OCI-LY7 (cell line): Measurements from ENCODE around the gene HCRTR2. TPM values are rescaled to one million over a fixed set of nuclear protein-coding genes. Genes with fewer than 3 reads are reported as not detected.
"Not testable (repeated sequence)": the region's sequence is repeated elsewhere in the genome, so short reads cannot be mapped to it uniquely, and the experiment has no call there.

Experiments used
- BruUV-seq: library from RNA; stranded (reverse); fragments of 400-500 nt; replicated peaks from 2 replicates; lab custom pipeline; 2021; lab: Mats Ljungman, UMichigan
- CTCF ChIA-PET: fragments of 300-600 bp; sonication (Branson Sonifier 250); formaldehyde crosslinking; loops from one replicate; lab custom pipeline; 2022; ENCODE audit warnings: antibody characterized with exemption; ENCODE audit not compliant: unreplicated experiment; lab: Charles Lee
- POLR2A ChIA-PET: fragments of 300-600 bp; sonication (Branson Sonifier 250); formaldehyde crosslinking; loops from one replicate; lab custom pipeline; 2022; ENCODE audit warnings: antibody characterized with exemption; lab: Charles Lee
- DNase-seq: peaks from one replicate; pipeline ENCODE4 v3.0.0-alpha.2; 2015; ENCODE audit warnings: low spot score
- H2AFZ ChIP-seq: fragments of 200-600 bp; sonication (generic), shearing (Covaris generic); 2 replicates; pipeline ENCODE4 v1.6.1; 2014; ENCODE audit warnings: mild to moderate bottlenecking, antibody characterized with exemption, low read length, moderate library complexity
- H3K27ac ChIP-seq: fragments of 200-600 bp; sonication (generic); 2 replicates; pipeline ENCODE4 v1.5.1; 2014; ENCODE audit warnings: mixed run types, low read depth, mild to moderate bottlenecking, moderate library complexity, low read length, inconsistent platforms; ENCODE audit not compliant: poor library complexity, severe bottlenecking
- H3K36me3 ChIP-seq: fragments of 200-600 bp; sonication (generic); 2 replicates; pipeline ENCODE4 v1.6.1; 2014; ENCODE audit warnings: mild to moderate bottlenecking, antibody characterized with exemption, low read length, moderate library complexity, mixed read lengths; ENCODE audit not compliant: insufficient read depth
- H3K4me1 ChIP-seq: fragments of 200-600 bp; sonication (generic); 2 replicates; pipeline ENCODE4 v1.5.1; 2014; ENCODE audit warnings: mild to moderate bottlenecking, low read length; ENCODE audit not compliant: insufficient read depth, poor library complexity, severe bottlenecking
- H3K4me2 ChIP-seq: fragments of 200-600 bp; sonication (generic); 2 replicates; pipeline ENCODE4 v1.6.1; 2014; ENCODE audit warnings: mild to moderate bottlenecking, low read length
- H3K4me3 ChIP-seq: fragments of 200-600 bp; sonication (generic); 2 replicates; pipeline ENCODE4 v1.5.1; 2014; ENCODE audit warnings: mild to moderate bottlenecking, low read depth, low read length; ENCODE audit not compliant: poor library complexity, severe bottlenecking
- H3K79me2 ChIP-seq: fragments of 200-600 bp; sonication (generic); 2 replicates; pipeline ENCODE4 v1.6.1; 2016; ENCODE audit warnings: low read depth, mild to moderate bottlenecking, low read length, moderate library complexity, mixed read lengths; ENCODE audit not compliant: insufficient read depth
- H3K9me2 ChIP-seq: fragments of 200-600 bp; sonication (generic); 2 replicates; pipeline ENCODE4 v1.6.1; 2016; ENCODE audit warnings: mild to moderate bottlenecking, low read length, mixed read lengths; ENCODE audit not compliant: insufficient read depth
- H3K9me3 ChIP-seq: fragments of 200-600 bp; sonication (generic); 2 replicates; pipeline ENCODE4 v1.6.1; 2014; ENCODE audit warnings: mild to moderate bottlenecking, mixed run types, low read length, mixed read lengths
- H4K20me1 ChIP-seq: fragments of 200-600 bp; sonication (generic); 2 replicates; pipeline ENCODE4 v1.6.1; 2014; ENCODE audit warnings: mild to moderate bottlenecking, antibody characterized with exemption, low read length, moderate library complexity, mixed read lengths; ENCODE audit not compliant: insufficient read depth
- EZH2phosphoT487 ChIP-seq: fragments of 200-600 bp; sonication (generic); IDR thresholded peaks from 2 replicates; pipeline ENCODE4 v1.6.1; 2018; ENCODE audit warnings: low read depth, borderline replicate concordance, mild to moderate bottlenecking, mixed run types, antibody characterized with exemption, low read length, moderate library complexity, mixed read lengths
- intact Hi-C: fragments of 100-400 bp; cut with micrococcal nuclease; formaldehyde crosslinking; loops from one replicate; pipeline ENCODE4 v1.10.0; 2022; ENCODE audit not compliant: unreplicated experiment
- total RNA-seq, 2 experiments: library from RNA; depleted of rRNA in 1 of 2; stranded (reverse); fragments of >200 nt in 1 of 2; shearing (Covaris generic) in 1 of 2; gene quantifications; 2 replicates each; pipeline ENCODE4 v1.2.3, GENCODE V29; 2014 to 2022
- TF ChIP-seq, protein P1 (sequence below): fragments of 200-600 bp; sonication (generic); conservative IDR thresholded peaks from 2 replicates; pipeline ENCODE4 v1.5.1; 2014; ENCODE audit warnings: mild to moderate bottlenecking, antibody characterized with exemption, low read length, moderate library complexity, mixed read lengths

The HCRTR2 gene
- total RNA-seq, 2 experiments from 2014 or later: not detected

DNA sequence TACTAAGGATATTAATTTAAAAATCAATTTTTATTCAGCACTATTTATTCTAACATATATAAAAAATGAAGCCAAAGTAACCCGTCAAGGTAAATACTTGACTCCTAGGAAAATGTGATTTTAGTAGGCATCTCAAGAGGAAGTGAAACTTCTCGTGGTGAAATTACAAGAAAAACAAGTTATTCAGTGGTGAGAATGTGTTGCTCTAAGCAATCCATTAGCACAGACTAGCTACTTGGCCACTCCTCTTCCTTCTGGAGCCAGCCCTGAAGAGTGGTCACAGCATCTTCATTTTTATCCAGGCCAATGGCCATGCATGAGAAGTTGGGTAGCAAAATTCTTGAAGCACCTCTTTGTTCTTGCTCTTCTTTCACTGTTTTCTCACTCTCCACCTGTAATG lies 112.5 kb downstream of the HCRTR2 start:
- no peaks in the 10 kb centered on the region for H3K4me1 ChIP-seq
- no peak overlapping the region for H2AFZ ChIP-seq
- no peaks in the 10 kb centered on the region; the same call in 1 of the 2 replicates for H4K20me1 ChIP-seq
- intact Hi-C loops: no loop called here
- no peak overlapping the region for H3K4me3 ChIP-seq
- no TSS peak for BruUV-seq
- H3K4me2 ChIP-seq: no peak overlapping the region
- H3K9me2 ChIP-seq: no peaks in the 10 kb centered on the region
- CTCF ChIA-PET: no interaction called here
- TF ChIP-seq EZH2phosphoT487: no peak
- TF ChIP-seq, protein P1, sequence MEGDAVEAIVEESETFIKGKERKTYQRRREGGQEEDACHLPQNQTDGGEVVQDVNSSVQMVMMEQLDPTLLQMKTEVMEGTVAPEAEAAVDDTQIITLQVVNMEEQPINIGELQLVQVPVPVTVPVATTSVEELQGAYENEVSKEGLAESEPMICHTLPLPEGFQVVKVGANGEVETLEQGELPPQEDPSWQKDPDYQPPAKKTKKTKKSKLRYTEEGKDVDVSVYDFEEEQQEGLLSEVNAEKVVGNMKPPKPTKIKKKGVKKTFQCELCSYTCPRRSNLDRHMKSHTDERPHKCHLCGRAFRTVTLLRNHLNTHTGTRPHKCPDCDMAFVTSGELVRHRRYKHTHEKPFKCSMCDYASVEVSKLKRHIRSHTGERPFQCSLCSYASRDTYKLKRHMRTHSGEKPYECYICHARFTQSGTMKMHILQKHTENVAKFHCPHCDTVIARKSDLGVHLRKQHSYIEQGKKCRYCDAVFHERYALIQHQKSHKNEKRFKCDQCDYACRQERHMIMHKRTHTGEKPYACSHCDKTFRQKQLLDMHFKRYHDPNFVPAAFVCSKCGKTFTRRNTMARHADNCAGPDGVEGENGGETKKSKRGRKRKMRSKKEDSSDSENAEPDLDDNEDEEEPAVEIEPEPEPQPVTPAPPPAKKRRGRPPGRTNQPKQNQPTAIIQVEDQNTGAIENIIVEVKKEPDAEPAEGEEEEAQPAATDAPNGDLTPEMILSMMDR: no peak
- H3K27ac ChIP-seq: no peak overlapping the region
- no peak for DNase-seq
- no peaks in the 10 kb centered on the region for H3K79me2 ChIP-seq
- POLR2A ChIA-PET: no interaction called here
- no peaks in the 10 kb centered on the region for H3K9me3 ChIP-seq
- no peaks in the 10 kb centered on the region for H3K36me3 ChIP-seq

DNA sequence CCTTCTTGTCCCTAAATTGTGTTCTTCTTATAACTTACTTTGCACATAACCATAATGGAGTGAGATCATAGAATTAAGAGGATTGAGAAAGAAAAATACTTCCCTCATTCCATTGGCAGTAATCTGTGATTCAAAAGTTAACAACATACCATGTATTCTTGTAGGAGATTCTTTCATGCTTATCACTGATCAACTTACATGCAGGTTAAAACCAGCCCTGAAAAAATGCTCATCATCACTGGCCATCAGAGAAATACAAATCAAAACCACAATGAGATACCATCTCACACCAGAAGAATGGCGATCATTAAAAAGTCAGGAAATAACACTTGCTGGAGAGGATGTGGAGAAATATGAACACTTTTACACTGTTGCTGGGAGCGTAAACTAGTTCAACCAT lies 116.4 kb downstream of the HCRTR2 start:
- no peak for DNase-seq
- POLR2A ChIA-PET: no interaction called here
- BruUV-seq: no TSS peak
- no peaks in the 10 kb centered on the region for H3K9me2 ChIP-seq
- no peak overlapping the region for H2AFZ ChIP-seq
- H3K4me1 ChIP-seq: no peaks in the 10 kb centered on the region
- H3K79me2 ChIP-seq: no peaks in the 10 kb centered on the region
- intact Hi-C loops: no loop called here
- TF ChIP-seq, protein P1: no peak
- TF ChIP-seq EZH2phosphoT487: no peak
- CTCF ChIA-PET: no interaction called here
- H3K36me3 ChIP-seq: no peaks in the 10 kb centered on the region
- no peak overlapping the region for H3K4me2 ChIP-seq
- H3K4me3 ChIP-seq: no peak overlapping the region
- H3K9me3 ChIP-seq: no peaks in the 10 kb centered on the region
- H4K20me1 ChIP-seq: no peaks in the 10 kb centered on the region; the same call in 1 of the 2 replicates
- no peak overlapping the region for H3K27ac ChIP-seq

DNA sequence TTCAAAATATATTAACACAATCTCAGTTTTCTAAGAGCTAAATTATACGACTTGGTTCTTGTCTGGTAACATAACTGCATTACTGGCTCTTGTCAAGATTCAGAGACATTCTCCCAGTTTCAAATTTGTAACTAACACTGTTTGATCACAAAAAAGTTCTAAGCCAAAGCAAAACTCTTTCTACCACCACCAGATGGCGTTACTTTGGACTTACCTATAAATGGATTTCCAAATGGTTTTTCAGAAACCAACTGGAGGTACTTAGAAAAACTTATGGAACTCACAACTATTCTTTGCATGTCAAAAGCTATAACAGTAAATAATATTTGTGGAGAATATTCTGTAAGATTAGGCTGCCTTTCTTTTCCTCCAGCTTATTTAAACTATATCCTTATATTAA lies 118.8 kb downstream of the HCRTR2 start:
- Histone ChIP-seq H2AFZ (no peak overlapping the region), H4K20me1 (no peaks in the 10 kb centered on the region), H3K36me3 (no peaks in the 10 kb centered on the region), H3K27ac (no peak overlapping the region), H3K4me3 (no peak overlapping the region), H3K4me2 (no peak overlapping the region), H3K79me2 (no peaks in the 10 kb centered on the region), H3K9me2 (no peaks in the 10 kb centered on the region), H3K4me1 (no peaks in the 10 kb centered on the region), H3K9me3 (no peaks in the 10 kb centered on the region)
- BruUV-seq: no TSS peak
- TF ChIP-seq, protein P1: peak; percentile 74
- no peak for TF ChIP-seq EZH2phosphoT487
- POLR2A ChIA-PET: interaction anchor here (0.9 kb wide), 1 partner anchor 17 kb away, joined by 3 read pairs; no protein-coding TSS in a partner anchor
- DNase-seq: peak; percentile 3
- CTCF ChIA-PET: no interaction called here
- intact Hi-C loops: no loop called here

DNA sequence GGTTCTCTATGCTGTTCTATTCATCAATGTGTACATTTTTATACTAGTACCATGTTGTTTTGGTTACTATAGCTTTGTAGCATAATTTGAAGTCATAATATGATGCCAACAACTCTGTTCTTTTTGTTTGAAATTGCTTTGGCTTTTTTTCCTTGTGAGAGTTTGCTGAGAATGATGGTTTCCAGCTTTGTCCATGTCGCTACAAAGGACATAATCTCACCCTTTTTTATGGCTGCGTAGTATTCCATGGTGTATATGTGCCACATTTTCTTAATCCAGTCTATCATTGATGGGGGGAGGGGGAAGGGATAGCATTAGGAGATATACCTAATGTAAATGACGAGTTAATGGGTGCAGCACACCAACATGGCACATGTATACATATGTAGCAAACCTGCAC lies 122.9 kb downstream of the HCRTR2 start:
- H3K36me3 ChIP-seq, CTCF ChIA-PET, intact Hi-C loops, H3K4me1 ChIP-seq, H3K4me3 ChIP-seq, H3K9me3 ChIP-seq, H2AFZ ChIP-seq, BruUV-seq, H3K4me2 ChIP-seq, H3K79me2 ChIP-seq, H3K27ac ChIP-seq, DNase-seq, H4K20me1 ChIP-seq, H3K9me2 ChIP-seq: not testable (repeated sequence)
- POLR2A ChIA-PET: interaction anchor here (0.7 kb wide), 1 partner anchor 20 kb away, joined by 4 read pairs; no protein-coding TSS in a partner anchor
